Suprapubic skin (tissue), 3 donors: ENCODE results near the gene CCM2.

Experiments used
- EP300 ChIP-seq: sonication (generic); formaldehyde crosslinking; IDR thresholded peaks from one replicate; pipeline ENCODE4 v1.6.1; 2017; ENCODE audit warnings: antibody characterized with exemption
- TF ChIP-seq, protein P1 (sequence below), 2 donors: fragments of 200-600 bp in 1 of 2; fragments of 450-650 bp in 1 of 2; sonication (generic) in 1 of 2; IDR thresholded peaks; one replicate each; pipeline ENCODE4 v1.5.1; 2016 to 2019; ENCODE audit warnings: antibody characterized with exemption in 2 of 2, mild to moderate bottlenecking in 1 of 2, moderate library complexity in 1 of 2

DNA sequence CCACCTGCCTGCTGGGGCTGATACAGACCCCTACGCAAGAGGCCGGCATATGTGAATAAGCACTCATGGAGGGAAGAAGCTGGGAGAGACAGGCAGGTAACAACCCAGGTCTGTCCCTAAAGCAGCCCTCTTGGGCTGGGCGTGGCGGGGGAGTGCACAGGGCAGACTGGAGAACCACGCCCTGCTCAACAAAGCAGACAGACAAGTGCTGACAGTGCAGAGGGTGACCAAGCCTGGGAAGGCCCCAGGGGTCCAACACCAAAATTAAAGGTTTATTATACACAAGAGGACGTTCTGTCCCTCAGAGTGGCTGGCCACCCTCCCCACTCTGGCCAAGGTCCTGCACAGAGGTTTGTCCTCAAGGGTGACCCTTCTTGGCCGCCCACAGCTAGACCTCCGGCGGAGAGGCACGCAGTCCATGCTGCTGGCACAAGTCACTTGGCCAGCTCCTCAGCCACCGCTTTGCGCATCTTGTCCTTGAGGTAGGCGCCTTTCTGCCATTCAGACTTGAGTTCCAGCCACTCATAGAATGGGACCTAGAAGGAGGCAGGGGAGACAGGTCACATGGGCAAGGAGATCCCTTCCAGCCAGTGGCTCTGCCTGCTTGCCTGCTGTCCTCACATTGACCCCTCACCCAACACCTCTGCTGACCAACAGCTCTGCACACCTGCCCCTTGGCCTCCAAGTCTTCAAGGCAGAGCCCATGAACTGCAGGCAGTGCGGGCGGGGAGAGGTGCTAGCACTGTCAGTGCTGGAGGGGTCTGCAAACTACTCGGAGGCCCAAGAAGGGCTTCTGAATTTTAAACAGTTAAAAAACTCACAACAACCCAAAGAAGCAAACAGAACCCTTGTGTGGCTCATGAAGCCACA, 100.1 kb downstream of the CCM2 start:
- TF ChIP-seq, protein P1, sequence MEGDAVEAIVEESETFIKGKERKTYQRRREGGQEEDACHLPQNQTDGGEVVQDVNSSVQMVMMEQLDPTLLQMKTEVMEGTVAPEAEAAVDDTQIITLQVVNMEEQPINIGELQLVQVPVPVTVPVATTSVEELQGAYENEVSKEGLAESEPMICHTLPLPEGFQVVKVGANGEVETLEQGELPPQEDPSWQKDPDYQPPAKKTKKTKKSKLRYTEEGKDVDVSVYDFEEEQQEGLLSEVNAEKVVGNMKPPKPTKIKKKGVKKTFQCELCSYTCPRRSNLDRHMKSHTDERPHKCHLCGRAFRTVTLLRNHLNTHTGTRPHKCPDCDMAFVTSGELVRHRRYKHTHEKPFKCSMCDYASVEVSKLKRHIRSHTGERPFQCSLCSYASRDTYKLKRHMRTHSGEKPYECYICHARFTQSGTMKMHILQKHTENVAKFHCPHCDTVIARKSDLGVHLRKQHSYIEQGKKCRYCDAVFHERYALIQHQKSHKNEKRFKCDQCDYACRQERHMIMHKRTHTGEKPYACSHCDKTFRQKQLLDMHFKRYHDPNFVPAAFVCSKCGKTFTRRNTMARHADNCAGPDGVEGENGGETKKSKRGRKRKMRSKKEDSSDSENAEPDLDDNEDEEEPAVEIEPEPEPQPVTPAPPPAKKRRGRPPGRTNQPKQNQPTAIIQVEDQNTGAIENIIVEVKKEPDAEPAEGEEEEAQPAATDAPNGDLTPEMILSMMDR (IDR thresholded peaks at IDR 0.05) = no peak
- TF ChIP-seq EP300 = no peak
